K562 (cell line): ENCODE data around the gene DIAPH1. TPM values are rescaled to one million over a fixed set of nuclear protein-coding genes. Genes with fewer than 3 reads are reported as not detected.
A peak's percentile ranks its signal among the peaks of the same experiment; 100 is the strongest.

Experiments
- ARID1B ChIP-seq: fragments of 450-650 bp; IDR thresholded peaks from 2 replicates; pipeline ENCODE4 v1.6.1; 2016; ENCODE audit warnings: antibody characterized with exemption, mild to moderate bottlenecking, inconsistent platforms
- BRCA1 ChIP-seq, 2 experiments: fragments of 450-650 bp in 1 of 2; sonication (generic) in 1 of 2; formaldehyde crosslinking in 1 of 2; IDR thresholded peaks; 2 replicates each; pipeline versions ENCODE4 v1.5.0 to v1.6.1; 2017 to 2020; ENCODE audit warnings: mild to moderate bottlenecking in 1 of 2, missing genetic modification reagents in 1 of 2
- CHD4 ChIP-seq: fragments of 200-600 bp; sonication (generic); IDR thresholded peaks from 3 replicates; pipeline ENCODE4 v1.6.1; 2012; ENCODE audit warnings: low read depth, mild to moderate bottlenecking, mixed read lengths, low read length, inconsistent platforms; ENCODE audit not compliant: insufficient read depth, insufficient replicate concordance, poor library complexity, severe bottlenecking
- DEAF1 ChIP-seq: fragments of 450-650 bp; formaldehyde crosslinking; IDR thresholded peaks from 2 replicates; pipeline ENCODE4 v1.4.0; 2020; ENCODE audit warnings: mild to moderate bottlenecking, moderate library complexity
- ESRRA ChIP-seq: fragments of 450-650 bp; IDR thresholded peaks from 2 replicates; pipeline ENCODE4 v1.6.1; 2014; ENCODE audit warnings: low read depth, mild to moderate bottlenecking, moderate library complexity, borderline replicate concordance
- ETV6 ChIP-seq, 3 experiments: fragments of 150-350 bp in 1 of 3; sonication (generic) in 1 of 3; formaldehyde crosslinking in 1 of 3; IDR thresholded peaks; 2 replicates each; pipeline versions ENCODE4 v1.6.1 to v1.8.0; 2014 to 2022; ENCODE audit warnings: borderline replicate concordance in 2 of 3, low read depth in 2 of 3, antibody characterized with exemption in 1 of 3, low read length in 1 of 3, mild to moderate bottlenecking in 1 of 3, missing genetic modification reagents in 1 of 3
- HNRNPL ChIP-seq: fragments of 200-400 bp; formaldehyde crosslinking; IDR thresholded peaks from 2 replicates; pipeline ENCODE4 v1.6.1; 2017; ENCODE audit warnings: low read depth, mild to moderate bottlenecking, low read length
- JUND ChIP-seq, 2 experiments: IDR thresholded peaks; 2 replicates in 1 of 2; 3 replicates in 1 of 2; pipeline ENCODE4 v1.6.1; 2011; ENCODE audit warnings: borderline replicate concordance in 2 of 2, low read depth in 2 of 2, low read length in 2 of 2, improper control_type of control experiment in 1 of 2, missing biosample characterization in 1 of 2, missing genetic modification characterization in 1 of 2, missing genetic modification reagents in 1 of 2
- LCOR ChIP-seq: sonication (generic); formaldehyde crosslinking; IDR thresholded peaks from 2 replicates; pipeline ENCODE4 v1.8.0; 2022; ENCODE audit warnings: mild to moderate bottlenecking, missing genetic modification reagents
- MAFK ChIP-seq: IDR thresholded peaks from 2 replicates; pipeline ENCODE4 v1.6.1; 2011; ENCODE audit warnings: low read length, improper control_type of control experiment
- MLX ChIP-seq, 2 experiments: fragments of 450-650 bp in 1 of 2; sonication (generic) in 1 of 2; formaldehyde crosslinking; conservative IDR thresholded peaks; 2 replicates each; pipeline versions ENCODE4 v1.4.0 to v1.8.1; 2020 to 2022; ENCODE audit warnings: mild to moderate bottlenecking in 1 of 2, missing genetic modification reagents in 1 of 2
- MXI1 ChIP-seq: IDR thresholded peaks from 2 replicates; pipeline ENCODE4 v1.6.1; 2011; ENCODE audit warnings: low read depth, mild to moderate bottlenecking, improper control_type of control experiment, low read length
- MYC ChIP-seq, 2 experiments: fragments of 250-450 bp in 1 of 2; sonication (Bioruptor Pico) in 1 of 2; IDR thresholded peaks; 2 replicates each; pipeline versions ENCODE4 v1.5.1 to v1.6.1; 2012 to 2021; ENCODE audit warnings: low read depth in 2 of 2, borderline replicate concordance in 1 of 2, improper control_type of control experiment in 1 of 2, low read length in 1 of 2, mild to moderate bottlenecking in 1 of 2, moderate library complexity in 1 of 2
- NR4A1 ChIP-seq, 2 experiments: fragments of 250-450 bp in 1 of 2; fragments of 450-650 bp in 1 of 2; sonication (Bioruptor Pico) in 1 of 2; IDR thresholded peaks; 2 replicates each; pipeline versions ENCODE4 v1.4.0 to v1.6.1; 2016 to 2020; ENCODE audit warnings: mild to moderate bottlenecking in 2 of 2, missing compliant biosample characterization in 1 of 2, missing genetic modification characterization in 1 of 2, moderate library complexity in 1 of 2
- RAD21 ChIP-seq, 2 experiments: fragments of 250-450 bp in 1 of 2; fragments of 450-650 bp in 1 of 2; sonication (Bioruptor Pico) in 1 of 2; formaldehyde crosslinking in 1 of 2; IDR thresholded peaks in 1 of 2; conservative IDR thresholded peaks in 1 of 2; 2 replicates each; pipeline versions ENCODE4 v1.4.0 to v1.8.0; 2020 to 2022; ENCODE audit warnings: mild to moderate bottlenecking in 2 of 2, moderate library complexity in 1 of 2
- SPI1 ChIP-seq: IDR thresholded peaks from 2 replicates; pipeline ENCODE4 v1.6.1; 2011; ENCODE audit warnings: low read depth, low read length, control low read depth, borderline replicate concordance
- TFAP4 ChIP-seq: sonication (generic); formaldehyde crosslinking; IDR thresholded peaks from 2 replicates; pipeline ENCODE4 v1.8.0; 2022; ENCODE audit warnings: missing genetic modification reagents, mild to moderate bottlenecking, moderate library complexity, borderline replicate concordance
- ZEB2 ChIP-seq: fragments of 450-650 bp; IDR thresholded peaks from 2 replicates; pipeline ENCODE4 v1.6.1; 2016
- ZNF165 ChIP-seq: fragments of 250-450 bp; sonication (Bioruptor Pico); IDR thresholded peaks from 2 replicates; pipeline ENCODE4 v1.4.0; 2020; ENCODE audit warnings: borderline replicate concordance
- ZNF511 ChIP-seq: sonication (generic); formaldehyde crosslinking; IDR thresholded peaks from 2 replicates; pipeline ENCODE4 v1.8.0; 2022; ENCODE audit warnings: mild to moderate bottlenecking, missing genetic modification reagents
- polyA plus RNA-seq, 8 experiments: library from polyadenylated mRNA; depleted of rRNA in 4 of 8; stranded (reverse) in 5 of 8; unstranded in 3 of 8; fragments of >200 nt; fragmentation: Nextera tagmentation in 2 of 8; fragmentation: Illumina TruSeq in 1 of 8; extraction: Ambion mirVana in 2 of 8; extraction: Trizol in 1 of 8; gene quantifications; 2 replicates each; pipeline versions ENCODE4 v1.2.1 to v1.2.3, GENCODE V29; 2011 to 2014; ENCODE audit warnings: inconsistent platforms in 1 of 8, missing spikeins in 1 of 8
- total RNA-seq, 7 experiments: library from RNA; depleted of rRNA in 6 of 7; stranded (reverse); fragments of >200 nt in 6 of 7; fragmentation: Illumina TruSeq in 2 of 7; extraction: Trizol in 2 of 7; gene quantifications; 2 replicates each; pipeline versions ENCODE4 v1.2.1 to v1.2.3, GENCODE V29; 2011 to 2021; ENCODE audit warnings: low replicate concordance in 1 of 7

DIAPH1 gene
- total and polyA plus RNA-seq, 9 of the 15 experiments (the other 6 are each of a cell fraction or from before 2014, with no cell fraction given), result 60.8 to 328 (median 97.8) TPM

- peak; percentile 63 for TF ChIP-seq DEAF1 (CRISPR knock-in tag)
- TF ChIP-seq NR4A1 (CRISPR knock-in tag; IDR thresholded peaks at IDR 0.05), result no peak
- no peak for TF ChIP-seq NR4A1 (tag; IDR thresholded peaks at IDR 0.05)
- peak; percentile 88 to 89 for TF ChIP-seq RAD21 (CRISPR knock-in tag; conservative IDR thresholded peaks at IDR 0.05 in 1 of 2, IDR thresholded peaks at IDR 0.05 in 1 of 2)
- TF ChIP-seq MYC (IDR thresholded peaks at IDR 0.05; ENCODE audit: low read depth, low read length), result peak; percentile 38
- no peak for TF ChIP-seq MYC (CRISPR knock-in tag; IDR thresholded peaks at IDR 0.05; ENCODE audit: borderline replicate concordance, low read depth)
- TF ChIP-seq MLX (CRISPR knock-in tag; conservative IDR thresholded peaks at IDR 0.05), result no peak
- TF ChIP-seq LCOR, result peak; percentile 71; the same call in 1 of the 2 replicates
- TF ChIP-seq TFAP4 (CRISPR knock-in tag), result peak; percentile 37; the same call in 1 of the 2 replicates
- TF ChIP-seq BRCA1 (IDR thresholded peaks at IDR 0.05), result no peak
- TF ChIP-seq BRCA1 (CRISPR knock-in tag; IDR thresholded peaks at IDR 0.05), result no peak
- TF ChIP-seq SPI1, result peak; percentile 99
- TF ChIP-seq ESRRA, result peak; percentile 67; the same call in 1 of the 2 replicates
- no peak for TF ChIP-seq ZNF165 (CRISPR knock-in tag)
- no peak for TF ChIP-seq CHD4
- TF ChIP-seq MXI1, result no peak
- TF ChIP-seq ARID1B, result no peak
- 0 out of 2 replicates have a peak, but pooled peaks have one; percentile 50 for TF ChIP-seq JUND (IDR thresholded peaks at IDR 0.05; ENCODE audit: borderline replicate concordance, low read depth, low read length)
- TF ChIP-seq JUND (tag; IDR thresholded peaks at IDR 0.05; ENCODE audit: borderline replicate concordance, low read depth, low read length), result no peak; the same call in 2 of the 3 replicates
- TF ChIP-seq ZEB2, result no peak
- TF ChIP-seq ZNF511 (CRISPR knock-in tag), result no peak
- TF ChIP-seq ETV6 (IDR thresholded peaks at IDR 0.05; ENCODE audit: borderline replicate concordance in 1 of 2, low read depth in 2 of 2, low read length in 1 of 2), result peak in 1 of 2 experiments; percentile 63; a peak in 1 of 4 replicates
- TF ChIP-seq ETV6 (CRISPR knock-in tag; IDR thresholded peaks at IDR 0.05; ENCODE audit: borderline replicate concordance), result no peak
- no peak for TF ChIP-seq HNRNPL
- TF ChIP-seq MAFK, result no peak
These were observed 46.1 kb upstream of the DIAPH1 start (continued) for GRCh38 chr5:141664733-141665461.
